GM12891 (cell line): Measurements from ENCODE around the gene RBM20.

Experiments
- POLR2A ChIP-seq: IDR thresholded peaks from 2 replicates; pipeline ENCODE4 v1.6.1; 2011; ENCODE audit warnings: low read depth, low read length, control low read depth
- POLR2AphosphoS5 ChIP-seq: IDR thresholded peaks from 2 replicates; pipeline ENCODE4 v1.6.1; 2011; ENCODE audit warnings: low read depth, low read length, control low read depth
- POU2F2 ChIP-seq: IDR thresholded peaks from 2 replicates; pipeline ENCODE4 v1.6.1; 2011; ENCODE audit warnings: low read depth, mild to moderate bottlenecking, control low read depth, low read length, moderate library complexity
- SPI1 ChIP-seq: IDR thresholded peaks from 2 replicates; pipeline ENCODE4 v1.6.1; 2011; ENCODE audit warnings: low read depth, low read length, control low read depth
- TAF1 ChIP-seq: IDR thresholded peaks from 2 replicates; pipeline ENCODE4 v1.6.1; 2011; ENCODE audit warnings: low read depth, low read length, control low read depth

GRCh38 chr10:110714356-110714755 is 70.2 kb downstream of the RBM20 start:
- TF ChIP-seq POLR2AphosphoS5 (no peak), POU2F2 (no peak), POLR2A (no peak), TAF1 (no peak), SPI1 (no peak)
